Keratinocyte (primary cell): ENCODE measurements around the gene NKIRAS1. TPM values are rescaled to one million over a fixed set of nuclear protein-coding genes. Genes with fewer than 3 reads are reported as not detected.

Source experiments
- DNase-seq: peaks from one replicate; pipeline ENCODE4 v3.0.0-alpha.2; 2011; ENCODE audit warnings: low read depth, missing footprints, low spot score
- FAIRE-seq: peaks from 2 replicates; lab custom pipeline; 2011; peaks lifted over from hg19 to GRCh38; lab: Jason Lieb, UNC
- H2AFZ ChIP-seq: 2 replicates; pipeline ENCODE4 v1.6.0; 2012; ENCODE audit warnings: low read length, control low read depth, inconsistent platforms; ENCODE audit not compliant: control insufficient read depth
- H3K27ac ChIP-seq: 2 replicates; pipeline ENCODE4 v1.5.1; 2011; ENCODE audit warnings: low read length; ENCODE audit not compliant: control insufficient read depth, insufficient read depth
- H3K27me3 ChIP-seq: 3 replicates; pipeline ENCODE4 v1.6.0; 2011; ENCODE audit warnings: low read length; ENCODE audit not compliant: control insufficient read depth, insufficient read depth; ENCODE audit errors: extremely low read depth
- H3K36me3 ChIP-seq, 2 experiments: 2 replicates in 1 of 2; 3 replicates in 1 of 2; pipeline ENCODE4 v1.5.1; 2011; ENCODE audit warnings: low read length in 2 of 2, mild to moderate bottlenecking in 1 of 2; ENCODE audit not compliant: control insufficient read depth in 2 of 2, insufficient read depth in 2 of 2; ENCODE audit errors: extremely low read depth in 1 of 2
- H3K4me1 ChIP-seq: 3 replicates; pipeline ENCODE4 v1.5.1; 2011; ENCODE audit warnings: low read length; ENCODE audit not compliant: control insufficient read depth, insufficient read depth; ENCODE audit errors: extremely low read depth
- H3K4me2 ChIP-seq: 3 replicates; pipeline ENCODE4 v1.6.0; 2011; ENCODE audit warnings: low read depth, low read length; ENCODE audit not compliant: control insufficient read depth, insufficient read depth; ENCODE audit errors: extremely low read depth
- H3K4me3 ChIP-seq, 3 experiments: fragments of 200-600 bp in 1 of 3; sonication (generic) in 1 of 3; 2 replicates in 2 of 3; 3 replicates in 1 of 3; pipeline ENCODE4 v1.5.1; 2011 to 2016; ENCODE audit warnings: low read length in 3 of 3, mild to moderate bottlenecking in 3 of 3, control low read depth in 2 of 3, inconsistent platforms in 1 of 3, low read depth in 1 of 3, mixed read lengths in 1 of 3, mixed run types in 1 of 3, moderate library complexity in 1 of 3; ENCODE audit not compliant: control insufficient read depth in 2 of 3, insufficient read depth in 2 of 3; ENCODE audit errors: extremely low read depth in 1 of 3
- H3K79me2 ChIP-seq: 2 replicates; pipeline ENCODE4 v1.6.0; 2012; ENCODE audit warnings: low read length; ENCODE audit not compliant: control insufficient read depth, insufficient read depth
- H3K9ac ChIP-seq: 3 replicates; pipeline ENCODE4 v1.6.0; 2011; ENCODE audit warnings: low read length; ENCODE audit not compliant: control insufficient read depth, insufficient read depth; ENCODE audit errors: extremely low read depth
- H3K9me1 ChIP-seq: 3 replicates; pipeline ENCODE4 v1.6.0; 2011; ENCODE audit warnings: low read length; ENCODE audit not compliant: control insufficient read depth, insufficient read depth; ENCODE audit errors: extremely low read depth
- H3K9me3 ChIP-seq: 2 replicates; pipeline ENCODE4 v1.5.1; 2012; ENCODE audit warnings: low read depth, low read length; ENCODE audit not compliant: control insufficient read depth
- H4K20me1 ChIP-seq: 3 replicates; pipeline ENCODE4 v1.6.0; 2011; ENCODE audit warnings: low read length; ENCODE audit not compliant: control insufficient read depth, insufficient read depth; ENCODE audit errors: extremely low read depth
- CTCF ChIP-seq, 3 experiments: IDR thresholded peaks in 1 of 3; conservative IDR thresholded peaks in 1 of 3; optimal IDR thresholded peaks in 1 of 3; 2 replicates in 2 of 3; 3 replicates in 1 of 3; pipeline versions ENCODE3 to v1.5.1; 2011; ENCODE audit warnings: low read length in 3 of 3, mild to moderate bottlenecking in 3 of 3, moderate library complexity in 2 of 3, control low read depth in 1 of 3, inconsistent platforms in 1 of 3; ENCODE audit not compliant: insufficient read depth in 2 of 3; ENCODE audit errors: extremely low read depth in 1 of 3
- EZH2 ChIP-seq: IDR thresholded peaks from one replicate; pipeline ENCODE4 v1.6.1; 2012; ENCODE audit warnings: inconsistent platforms, mild to moderate bottlenecking, low read length, moderate library complexity
- dilution Hi-C: fragments of 300-500 bp; cut with MboI; formaldehyde crosslinking; loops from one replicate; pipeline ENCODE4 v1.7.0; 2020; ENCODE audit warnings: low sequenced_read_pairs; ENCODE audit not compliant: extremely low pct_ligation_motif_present
- polyA plus RNA-seq, 5 experiments: library from polyadenylated mRNA; depleted of rRNA in 3 of 5; stranded (reverse) in 3 of 5; stranded (forward) in 1 of 5; unstranded in 1 of 5; fragments of >200 nt; gene quantifications; 1 replicate in 1 of 5; 2 replicates in 3 of 5; 3 replicates in 1 of 5; pipeline versions ENCODE4 v1.2.1 to v1.2.3, GENCODE V29; 2011 to 2012; ENCODE audit warnings: missing spikeins in 2 of 5, low read depth in 1 of 5, low replicate concordance in 1 of 5

Gene NKIRAS1
- polyA plus RNA-seq, 1 donor (not counting 4 experiments of a cell fraction or from before 2014, with no cell fraction given): 10.7 TPM

DNA sequence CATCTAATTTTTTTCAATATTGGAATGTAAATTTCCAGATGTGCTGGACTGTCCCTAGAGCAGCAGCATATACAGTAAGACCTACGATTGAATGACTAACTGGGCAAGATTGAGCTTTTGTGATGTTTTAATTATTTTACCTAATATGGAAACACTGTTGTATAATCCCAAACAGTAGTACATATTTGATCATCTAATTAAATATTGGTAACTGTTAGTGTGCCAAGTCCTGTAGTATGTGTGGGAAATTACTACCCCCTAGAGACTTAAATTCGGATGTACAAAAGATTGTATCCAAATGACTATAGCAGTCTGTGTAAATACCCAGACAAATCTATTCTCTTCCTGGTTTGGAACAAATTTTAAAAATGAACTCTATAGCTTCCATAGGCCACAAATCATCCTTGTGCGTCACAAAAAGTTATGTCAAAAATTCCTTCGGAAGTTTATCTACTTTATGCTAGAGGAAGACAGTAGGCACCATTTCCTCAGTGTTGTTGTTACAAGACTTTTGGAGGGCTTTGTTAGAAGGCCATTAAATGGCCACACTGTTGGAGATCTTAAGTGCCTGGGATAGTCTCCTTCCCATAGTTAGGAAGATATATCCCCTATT, 41.6 kb downstream of the NKIRAS1 start:
- dilution Hi-C loops: no loop called here
- DNase-seq (no peak), FAIRE-seq (no peak)
- no peak overlapping the region for H3K4me3 ChIP-seq
- no peak for TF ChIP-seq CTCF (optimal IDR thresholded peaks at IDR 0.05 in 1 of 3, IDR thresholded peaks at IDR 0.05 in 1 of 3, conservative IDR thresholded peaks at IDR 0.05 in 1 of 3; ENCODE audit: extremely low read depth in 1 of 3, insufficient read depth in 2 of 3, low read length in 3 of 3)
- no peak for TF ChIP-seq EZH2
- H3K4me2 ChIP-seq: no peak overlapping the region
- H3K79me2 ChIP-seq: peaks cover 35% of the 10 kb centered on the region
- no peaks in the 10 kb centered on the region for H3K36me3 ChIP-seq
- no peaks in the 10 kb centered on the region for H3K27me3 ChIP-seq
- no peak overlapping the region for H2AFZ ChIP-seq
- H3K9me3 ChIP-seq: no peaks in the 10 kb centered on the region
- no peaks in the 10 kb centered on the region for H4K20me1 ChIP-seq
- peaks cover 27% of the 10 kb centered on the region for H3K4me1 ChIP-seq
- H3K27ac ChIP-seq: no peak overlapping the region
- H3K9ac ChIP-seq: no peak overlapping the region
- H3K9me1 ChIP-seq: no peaks in the 10 kb centered on the region

GRCh38 chr3:23874359-23875112, 42.3 kb downstream of the NKIRAS1 start:
- H3K36me3 ChIP-seq: no peaks in the 10 kb centered on the region
- no peaks in the 10 kb centered on the region for H3K9me1 ChIP-seq
- H3K4me1 ChIP-seq: peaks cover 27% of the 10 kb centered on the region
- no peak overlapping the region for H3K4me3 ChIP-seq
- H3K9ac ChIP-seq: no peak overlapping the region
- no peaks in the 10 kb centered on the region for H3K27me3 ChIP-seq
- DNase-seq: no peak
- peak overlapping the region; percentile 19 for H3K27ac ChIP-seq
- H3K4me2 ChIP-seq: peak overlapping the region; percentile 47
- dilution Hi-C loops: no loop called here
- FAIRE-seq: peak; percentile 68
- no peaks in the 10 kb centered on the region for H4K20me1 ChIP-seq
- no peaks in the 10 kb centered on the region for H3K9me3 ChIP-seq
- TF ChIP-seq EZH2 (no peak), CTCF (optimal IDR thresholded peaks at IDR 0.05 in 1 of 3, IDR thresholded peaks at IDR 0.05 in 1 of 3, conservative IDR thresholded peaks at IDR 0.05 in 1 of 3; ENCODE audit: extremely low read depth in 1 of 3, insufficient read depth in 2 of 3, low read length in 3 of 3) (no peak)
- H2AFZ ChIP-seq: no peak overlapping the region
- peaks cover 39% of the 10 kb centered on the region for H3K79me2 ChIP-seq
